ENCODE results near the gene TAF4.

The TAF4 gene

DNA sequence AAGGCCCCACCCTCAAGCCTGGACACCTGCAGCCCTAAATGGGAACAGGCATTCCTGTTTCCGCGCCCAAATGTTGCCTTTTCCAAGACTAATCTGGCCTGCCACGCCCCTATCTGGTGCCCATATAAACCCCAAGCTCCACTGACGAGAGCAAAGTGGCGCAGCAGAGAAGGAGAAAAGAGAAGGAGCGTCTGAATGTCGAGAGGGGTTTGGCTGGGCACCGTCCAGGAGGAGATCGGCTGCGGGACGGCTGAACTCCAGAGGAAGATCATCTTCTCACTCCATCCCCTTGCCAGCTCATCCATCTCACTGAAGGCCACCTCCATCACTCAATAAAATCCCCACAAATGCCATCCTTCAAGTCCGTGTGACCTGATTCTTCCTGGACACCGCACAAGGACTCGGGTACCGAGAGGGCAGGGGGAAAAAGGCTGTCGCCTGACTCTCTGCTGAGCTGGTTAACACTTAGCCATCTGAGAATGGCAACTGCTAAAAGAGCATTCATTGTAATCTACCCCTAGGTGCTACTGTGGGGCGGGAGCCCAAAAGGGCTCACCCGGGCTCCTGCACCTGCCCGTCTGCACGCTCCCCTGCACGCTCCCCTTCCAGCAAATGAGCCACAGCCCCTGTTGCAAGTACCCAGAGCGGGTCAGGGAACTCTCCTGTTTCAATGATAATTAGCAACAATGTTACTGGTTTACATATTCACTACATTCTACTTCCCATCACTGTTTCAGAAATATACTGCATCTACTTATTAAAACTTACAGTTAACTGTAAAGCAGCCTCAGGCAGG lies 23.5 kb downstream of the TAF4 start:
- no peak for DNase-seq (ENCODE audit: low spot score)

DNA sequence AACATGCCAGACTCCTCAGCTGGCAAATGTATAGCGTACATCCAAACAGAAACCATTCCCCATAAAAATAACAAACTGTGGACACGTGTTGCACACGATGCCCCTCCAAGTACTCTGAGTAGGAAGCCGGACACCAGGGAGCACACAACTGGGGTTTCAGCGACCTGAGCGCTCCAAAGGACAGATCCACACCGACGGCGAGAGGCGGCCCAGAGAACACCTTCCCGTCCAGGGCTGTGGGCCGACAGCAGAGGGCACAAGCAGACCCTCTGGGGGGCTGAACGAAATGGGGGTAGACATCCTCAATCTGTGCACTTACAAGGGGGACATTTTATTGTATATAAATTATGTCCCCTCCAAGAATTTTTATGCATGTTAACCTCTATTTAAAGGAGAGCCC lies 24.7 kb downstream of the TAF4 start:
- DNase-seq (ENCODE audit: low spot score), result no peak

DNA sequence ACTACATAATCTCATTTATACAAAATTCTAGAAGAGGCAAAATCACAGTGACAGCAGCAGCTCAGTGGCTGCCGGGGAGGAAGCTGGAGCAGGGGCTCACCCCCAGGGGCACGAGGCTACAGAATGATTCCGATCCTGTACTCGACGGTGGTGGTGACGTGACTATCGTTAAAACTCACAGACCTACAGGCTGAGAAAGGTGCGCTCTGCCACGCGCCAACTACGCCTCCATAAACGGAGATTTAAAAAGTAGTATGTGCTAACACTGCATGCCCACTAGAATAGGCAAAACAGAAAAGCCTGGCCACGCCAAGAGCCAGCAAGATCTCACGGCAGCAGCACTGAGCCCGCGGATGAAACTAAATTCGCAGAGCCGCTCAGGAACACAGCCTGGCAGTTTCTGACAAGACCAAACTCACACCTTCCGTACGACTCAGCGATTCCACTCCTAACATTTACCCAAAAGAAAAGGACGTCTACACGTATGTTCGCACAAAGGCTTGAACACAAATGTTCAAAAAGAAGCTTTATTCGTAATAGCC lies 25.2 kb downstream of the TAF4 start:
- DNase-seq (ENCODE audit: low spot score), result no peak

DNA sequence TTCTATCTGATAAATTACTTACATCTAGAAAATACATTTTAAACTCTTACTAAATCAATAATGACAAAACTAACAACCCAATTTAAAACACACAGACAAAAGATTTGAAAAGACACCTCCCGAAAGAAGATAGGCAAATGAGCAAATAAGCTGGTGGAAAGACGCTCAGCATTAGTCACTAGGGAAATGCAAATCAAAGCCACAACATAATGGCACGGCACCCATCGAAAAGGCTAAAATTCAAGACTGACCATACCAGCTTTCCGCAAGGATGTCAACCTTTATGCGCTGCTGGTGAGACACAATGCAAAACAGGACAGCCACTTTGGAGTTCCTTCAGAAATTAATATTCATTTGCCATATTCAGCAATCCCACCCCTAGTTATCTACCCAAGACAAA lies 25.9 kb downstream of the TAF4 start:
- no peak for DNase-seq (ENCODE audit: low spot score)

DNA sequence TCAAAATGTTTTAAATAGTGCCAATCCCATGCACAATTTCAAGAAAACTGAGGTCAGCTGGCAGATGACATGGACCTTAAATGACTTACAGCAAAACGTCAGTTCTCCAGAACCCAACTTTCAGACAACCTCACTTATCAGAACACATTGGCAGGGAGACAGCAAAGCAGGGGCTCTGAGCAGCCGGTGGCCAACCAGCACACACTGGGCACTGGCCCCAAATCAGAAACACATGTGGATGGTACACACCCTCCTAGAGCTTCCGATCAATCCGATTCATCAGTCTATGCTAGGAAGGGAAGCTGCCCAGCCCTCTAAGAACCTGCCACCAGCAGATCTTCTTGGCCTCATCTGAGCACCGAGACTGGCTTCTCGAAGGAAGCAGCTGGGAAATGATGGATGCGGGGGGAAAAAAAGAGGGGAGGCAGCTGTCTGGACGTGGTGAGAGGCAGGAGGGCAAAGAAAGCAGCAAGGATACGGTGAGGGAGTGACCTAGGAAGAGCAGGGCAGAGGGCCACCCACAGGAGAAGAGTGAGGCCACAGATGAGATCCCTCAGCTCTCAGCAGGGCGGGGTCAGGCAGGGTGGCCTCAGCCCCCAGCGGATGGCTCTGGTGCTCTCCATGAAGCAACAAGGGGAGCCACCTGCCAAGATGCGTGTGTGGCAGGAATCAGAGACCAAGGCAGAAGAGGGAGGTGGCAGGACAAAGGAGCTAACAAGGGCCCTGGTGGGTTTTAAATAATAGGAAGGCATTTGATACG lies 32.9 kb downstream of the TAF4 start:
- DNase-seq (ENCODE audit: low spot score), result peak; percentile 58

DNA sequence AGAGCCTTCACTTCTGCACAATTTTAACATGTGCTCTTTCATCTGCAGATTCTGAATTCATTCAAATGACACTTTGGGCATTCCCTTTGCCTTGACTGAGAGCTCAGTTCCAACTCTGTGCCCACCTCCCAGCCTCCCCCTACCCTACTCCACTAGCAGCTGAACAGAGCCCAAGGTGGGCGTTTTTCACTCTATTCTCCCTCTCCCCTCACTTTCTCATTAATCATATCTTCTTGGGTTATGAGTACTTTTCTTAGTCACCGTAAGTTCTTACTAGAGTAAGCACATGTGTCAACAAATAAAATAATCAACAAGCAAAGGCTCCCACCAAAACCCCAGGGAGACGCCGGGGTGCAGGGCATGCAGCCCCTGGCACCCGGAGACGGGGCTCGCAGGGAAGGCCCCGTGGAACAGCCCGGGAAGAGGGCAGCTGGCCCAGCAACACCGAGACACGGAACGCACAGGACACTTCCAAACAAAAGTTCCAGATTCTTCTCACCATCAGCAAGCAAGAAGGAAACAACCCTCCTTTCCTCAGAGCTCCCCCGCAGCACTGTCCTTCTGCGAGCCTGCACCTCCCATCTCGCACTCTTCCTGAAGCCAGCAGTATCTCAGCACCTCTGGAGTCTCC lies 34.1 kb downstream of the TAF4 start:
- DNase-seq (ENCODE audit: low spot score), result no peak

DNA sequence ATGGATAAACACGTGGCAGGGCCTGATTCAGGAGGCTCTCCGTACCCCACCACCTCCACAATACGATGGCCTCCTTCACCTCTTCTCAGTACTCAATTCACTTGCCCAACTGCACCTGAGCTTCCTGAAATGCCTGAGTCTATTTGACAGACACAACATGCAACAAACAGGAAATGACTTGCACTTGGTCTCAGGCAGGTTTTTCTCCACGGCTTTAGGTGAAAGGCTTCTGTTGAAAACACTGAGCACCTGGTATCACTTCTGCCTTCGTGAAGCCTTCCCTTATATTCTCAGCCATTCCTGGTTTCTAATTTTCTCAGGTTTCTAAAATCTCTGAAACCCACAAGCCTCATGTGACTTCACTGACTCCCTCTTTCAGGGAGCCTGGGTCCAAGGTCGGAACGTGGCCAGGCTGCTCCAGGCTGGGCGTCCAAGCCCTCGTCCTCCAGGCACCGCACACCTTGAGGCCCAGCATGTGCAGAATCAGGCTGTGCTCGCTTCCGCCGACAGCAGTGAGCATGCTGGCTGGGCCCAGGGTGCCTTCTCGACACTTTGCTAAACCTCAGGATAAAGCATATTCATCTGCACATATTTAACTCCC lies 34.7 kb downstream of the TAF4 start:
- no peak for DNase-seq (ENCODE audit: low spot score)

DNA sequence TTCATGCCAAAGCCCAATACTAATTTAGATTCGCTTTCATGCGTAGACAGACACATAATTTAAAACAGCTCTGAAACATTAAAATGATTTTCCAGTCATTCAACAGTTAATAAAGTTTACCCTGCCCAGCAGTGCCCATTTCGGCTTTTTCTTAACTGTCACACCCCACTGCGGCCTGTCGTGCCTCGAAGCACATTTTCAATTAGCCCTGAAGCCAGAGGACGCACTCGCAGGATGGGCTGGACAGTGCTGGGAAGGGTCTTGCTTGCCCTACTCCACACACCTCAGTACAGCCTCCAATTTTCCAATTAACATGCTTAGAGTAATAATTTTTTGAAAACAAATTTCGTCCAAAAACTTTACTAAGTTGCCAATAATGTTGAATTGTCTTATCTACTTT lies 35.3 kb downstream of the TAF4 start:
- DNase-seq (ENCODE audit: low spot score), result no peak

DNA sequence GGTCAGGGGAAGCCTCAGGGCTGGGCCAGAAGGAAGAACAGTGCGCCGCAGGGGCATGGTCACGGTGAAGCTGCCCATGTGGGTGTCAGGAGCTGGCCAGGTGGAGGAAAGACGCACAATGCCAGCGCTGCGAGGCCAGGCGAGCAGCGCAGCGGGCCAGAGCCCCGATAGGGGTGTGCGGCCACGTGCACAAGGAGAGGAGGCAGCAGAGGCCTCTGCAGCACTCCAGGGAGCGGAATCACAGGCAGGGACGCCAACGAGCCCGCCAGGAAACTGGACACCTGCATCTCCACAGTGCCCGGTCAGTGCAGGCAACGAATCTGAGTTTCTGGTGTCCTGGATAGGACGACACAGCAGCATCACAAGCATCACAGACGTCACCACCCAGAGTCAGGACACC lies 35.7 kb downstream of the TAF4 start:
- DNase-seq (ENCODE audit: low spot score), result no peak

DNA sequence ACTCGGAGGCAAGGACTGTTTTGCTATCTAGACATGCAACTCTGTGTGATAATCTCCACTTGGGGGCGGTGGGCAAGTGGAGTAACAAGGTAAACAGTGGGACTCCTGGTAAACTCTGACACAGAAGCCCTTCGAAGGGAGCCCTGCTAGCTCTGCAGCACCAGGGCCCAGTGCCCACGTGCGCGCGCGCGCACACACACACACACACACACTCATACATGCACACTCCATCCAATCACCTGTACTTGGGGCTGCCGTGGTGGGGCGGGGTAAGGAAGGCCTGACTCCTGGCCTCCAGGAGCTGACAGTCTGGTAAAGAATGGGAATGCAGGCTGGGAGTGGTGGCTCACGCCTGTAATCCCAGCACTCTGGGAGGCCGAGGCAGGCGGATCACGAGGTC lies 36.4 kb downstream of the TAF4 start:
- no peak for DNase-seq (ENCODE audit: low spot score)

DNA sequence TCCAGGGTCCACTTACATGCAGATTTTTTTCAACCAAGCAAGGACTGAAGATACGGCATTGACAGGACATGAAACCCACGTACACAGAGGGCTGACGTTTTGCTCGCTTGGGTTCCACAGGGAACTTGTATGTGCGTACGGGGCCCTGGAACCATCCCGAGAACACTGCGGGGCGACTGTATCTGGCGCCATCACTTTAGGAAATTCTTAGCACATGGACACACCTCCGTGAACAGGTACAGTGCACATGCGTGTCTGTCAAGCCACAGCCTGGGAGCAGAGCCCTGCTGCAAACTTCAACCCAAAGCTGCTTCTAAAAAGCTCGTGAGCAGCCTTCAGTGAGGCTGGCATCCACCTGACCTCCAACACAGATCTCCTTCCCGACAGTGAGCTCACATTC lies 37.3 kb downstream of the TAF4 start:
- DNase-seq (ENCODE audit: low spot score), result no peak

DNA sequence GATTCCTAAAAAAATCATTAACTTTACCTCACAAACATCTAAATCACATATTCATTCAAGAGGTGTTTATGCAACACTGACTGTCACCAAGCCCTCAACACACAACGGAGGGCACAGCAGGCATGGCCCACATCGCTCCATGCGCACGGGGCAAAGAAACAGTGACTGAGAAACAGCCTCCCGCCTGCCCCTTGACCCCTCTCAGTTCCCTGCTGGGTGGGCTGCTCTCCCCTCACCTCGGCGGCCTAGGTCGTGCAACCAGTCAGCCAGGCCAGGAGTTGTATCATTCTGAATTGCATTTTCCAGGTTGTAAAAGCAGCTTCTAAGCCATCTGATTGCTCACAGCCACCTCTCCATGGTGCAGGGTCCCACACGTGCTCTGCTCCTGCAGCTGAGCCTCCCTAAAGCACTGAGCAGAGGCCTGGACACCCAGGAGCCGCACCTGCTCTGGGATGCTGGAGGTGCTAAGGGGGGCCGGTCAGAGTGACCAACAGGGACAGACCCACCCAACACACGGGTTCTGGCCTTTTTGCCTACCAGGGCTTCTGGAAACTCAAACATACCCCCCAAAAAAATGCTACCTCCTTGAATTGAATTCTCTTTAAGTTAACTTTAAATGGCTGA lies 37.9 kb downstream of the TAF4 start:
- DNase-seq (ENCODE audit: low spot score), result no peak

DNA sequence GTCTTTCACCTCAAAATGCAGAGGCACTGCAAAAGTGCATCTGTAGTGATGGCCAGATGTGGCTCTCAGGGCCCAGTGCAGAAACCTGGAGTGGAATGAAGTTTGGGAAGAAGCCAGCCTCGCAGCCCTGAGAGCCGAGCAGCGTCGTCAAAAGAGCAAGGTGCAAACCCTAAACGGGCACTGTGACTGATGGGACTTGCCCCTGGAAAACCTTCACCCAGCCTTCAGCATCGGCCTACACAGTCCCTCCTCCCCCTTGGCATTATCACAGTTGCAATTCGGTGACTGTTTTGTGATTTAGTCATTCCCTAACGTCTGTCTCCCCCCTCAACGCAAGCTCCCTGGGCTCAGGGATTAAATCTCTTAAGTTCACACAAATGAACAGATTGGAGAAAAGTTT lies 38.6 kb downstream of the TAF4 start:
- DNase-seq (ENCODE audit: low spot score), result peak; percentile 54

DNA sequence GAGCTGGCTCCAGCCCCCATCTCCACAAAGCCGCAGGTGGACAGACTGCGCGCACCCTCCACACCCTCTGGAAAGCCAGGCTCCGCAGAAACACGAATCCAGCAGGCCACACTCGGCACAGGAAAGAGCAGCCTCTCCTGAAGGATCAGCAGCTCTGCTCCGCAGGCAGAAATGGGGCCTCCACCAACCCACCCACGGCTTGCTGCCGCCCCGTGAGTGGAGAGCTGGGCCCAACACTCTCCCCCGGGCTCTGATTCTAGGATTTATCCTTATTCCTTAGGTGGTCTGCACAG lies 39.2 kb downstream of the TAF4 start:
- no peak for DNase-seq (ENCODE audit: low spot score)

DNA sequence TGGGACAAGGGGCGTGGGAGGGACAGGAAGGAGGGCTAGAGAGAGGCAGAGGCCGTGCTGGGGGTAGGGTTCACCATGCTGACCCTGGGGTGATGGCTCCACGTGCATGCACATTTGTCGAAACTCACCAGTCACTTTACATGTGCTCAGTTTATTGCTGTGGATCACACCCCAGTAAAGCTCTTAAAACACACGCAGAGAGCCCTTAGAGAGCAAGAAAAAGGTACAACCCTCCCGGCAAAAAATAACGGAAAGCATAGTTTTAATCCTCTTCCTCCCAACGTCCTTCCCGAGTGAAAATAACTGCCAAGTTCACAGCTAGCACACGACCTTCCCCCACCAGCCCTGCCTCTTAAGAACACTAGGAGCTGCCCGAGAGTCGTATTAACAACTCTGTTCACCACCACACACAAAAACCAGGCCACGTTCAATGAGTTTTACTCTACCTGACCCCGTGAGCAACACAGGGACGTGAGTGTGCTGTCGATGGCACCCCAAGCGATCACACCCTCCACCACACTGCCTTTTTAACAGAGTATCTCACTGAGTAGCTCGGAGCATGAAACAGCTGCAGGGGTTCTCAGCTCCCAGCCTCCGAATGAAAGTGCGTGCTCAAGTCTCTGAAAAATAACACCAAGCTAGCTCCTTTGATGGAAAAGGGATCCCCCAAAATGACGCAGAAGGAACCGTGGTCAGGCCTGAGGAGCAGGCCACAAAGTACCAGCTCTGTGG lies 39.7 kb downstream of the TAF4 start:
- DNase-seq (ENCODE audit: low spot score), result peak; percentile 83

DNA sequence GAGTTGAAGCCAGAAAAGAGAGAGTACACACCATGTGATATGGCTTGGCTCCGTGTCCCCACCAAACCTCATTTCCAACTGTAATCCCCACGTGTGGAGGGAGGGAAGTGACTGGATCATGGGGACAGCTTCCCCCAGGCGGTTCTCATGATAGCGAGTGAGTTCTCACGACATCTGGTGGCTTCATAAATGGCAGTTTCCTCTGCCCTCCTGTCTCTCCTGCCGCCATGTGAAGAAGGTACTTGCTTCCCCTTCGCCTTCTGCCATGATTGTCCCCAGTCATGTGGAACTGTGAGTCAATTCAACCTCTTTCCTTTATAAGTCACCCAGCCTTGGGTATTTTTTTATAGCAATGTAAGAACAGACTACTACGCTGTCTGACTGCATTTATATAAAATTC lies 40.3 kb downstream of the TAF4 start:
- peak; percentile 26 for DNase-seq (ENCODE audit: low spot score)

DNA sequence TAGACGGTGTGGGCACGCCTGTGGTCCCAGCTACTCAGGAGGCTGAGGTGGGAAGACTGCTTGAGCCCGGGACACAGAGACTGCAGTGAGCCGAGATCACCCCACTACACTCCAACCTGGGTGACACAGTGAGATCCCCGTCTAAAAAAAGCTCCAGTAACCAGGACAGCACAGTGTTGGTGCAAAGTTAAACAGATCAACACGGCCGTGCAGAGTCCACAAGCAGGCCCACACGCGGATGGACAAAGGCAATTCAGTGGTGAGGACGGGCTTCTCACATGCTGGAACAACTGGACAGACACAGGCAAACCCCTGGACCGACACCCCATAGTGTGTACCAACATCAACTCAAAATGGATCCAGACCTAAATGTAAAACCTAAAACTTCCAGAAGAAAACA lies 41.7 kb downstream of the TAF4 start:
- no peak for DNase-seq (ENCODE audit: low spot score)

DNA sequence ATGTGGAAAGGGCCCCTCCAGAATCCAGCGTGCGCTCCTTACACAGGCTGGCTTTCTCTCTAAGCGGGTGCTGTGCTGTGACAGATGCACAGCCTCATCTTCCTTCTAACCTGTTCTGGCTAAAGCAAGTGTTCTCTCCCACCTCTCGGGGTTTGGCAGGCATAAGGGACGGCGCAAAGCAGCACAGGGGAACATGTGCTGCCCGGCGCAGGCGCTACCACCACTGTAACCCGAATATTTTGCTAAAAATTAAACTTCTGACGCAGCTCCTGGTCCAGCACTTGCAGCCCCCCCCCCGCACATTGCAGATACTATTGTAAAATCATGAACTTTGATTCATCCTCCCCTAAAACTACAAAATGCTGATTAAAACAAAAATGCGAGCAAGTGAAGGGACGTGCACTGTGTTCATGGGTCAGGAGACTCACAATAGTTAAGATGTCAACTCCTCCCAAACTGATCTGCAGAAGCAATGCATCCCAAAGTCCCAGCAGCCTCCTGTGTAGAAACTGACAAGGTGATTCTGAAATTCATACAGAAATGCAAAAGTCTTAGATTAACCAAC lies 43.0 kb downstream of the TAF4 start:
- no peak for DNase-seq (ENCODE audit: low spot score)

DNA sequence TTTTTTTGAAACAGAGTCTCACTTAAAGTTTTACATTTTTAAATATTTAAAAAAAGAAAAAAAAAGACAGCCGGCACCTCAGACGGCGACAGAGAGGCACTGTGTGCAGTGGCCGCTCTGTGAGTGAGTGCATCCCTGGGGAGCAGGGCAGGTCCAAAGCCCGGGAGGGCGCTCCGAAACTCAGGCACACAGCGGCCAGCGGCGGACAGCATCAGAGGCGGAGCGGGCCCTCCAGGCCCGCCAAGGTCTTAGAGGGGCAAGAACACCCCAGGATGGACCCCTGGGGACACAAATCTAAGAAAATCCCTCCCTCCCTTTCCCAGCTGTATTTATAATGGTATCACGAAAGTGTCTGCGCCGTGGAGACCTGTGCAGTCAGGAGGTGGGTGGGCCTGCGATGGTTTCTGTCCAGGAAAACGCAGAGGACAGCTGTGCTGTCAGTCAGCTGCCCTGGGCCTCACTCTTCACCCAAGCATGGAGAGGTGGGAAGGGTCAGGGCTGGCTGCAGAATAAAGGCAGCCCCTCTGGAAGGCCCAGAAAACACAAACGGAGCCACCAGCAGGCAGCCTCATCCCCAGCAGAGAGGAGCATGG lies 43.8 kb downstream of the TAF4 start:
- DNase-seq (ENCODE audit: low spot score), result no peak

DNA sequence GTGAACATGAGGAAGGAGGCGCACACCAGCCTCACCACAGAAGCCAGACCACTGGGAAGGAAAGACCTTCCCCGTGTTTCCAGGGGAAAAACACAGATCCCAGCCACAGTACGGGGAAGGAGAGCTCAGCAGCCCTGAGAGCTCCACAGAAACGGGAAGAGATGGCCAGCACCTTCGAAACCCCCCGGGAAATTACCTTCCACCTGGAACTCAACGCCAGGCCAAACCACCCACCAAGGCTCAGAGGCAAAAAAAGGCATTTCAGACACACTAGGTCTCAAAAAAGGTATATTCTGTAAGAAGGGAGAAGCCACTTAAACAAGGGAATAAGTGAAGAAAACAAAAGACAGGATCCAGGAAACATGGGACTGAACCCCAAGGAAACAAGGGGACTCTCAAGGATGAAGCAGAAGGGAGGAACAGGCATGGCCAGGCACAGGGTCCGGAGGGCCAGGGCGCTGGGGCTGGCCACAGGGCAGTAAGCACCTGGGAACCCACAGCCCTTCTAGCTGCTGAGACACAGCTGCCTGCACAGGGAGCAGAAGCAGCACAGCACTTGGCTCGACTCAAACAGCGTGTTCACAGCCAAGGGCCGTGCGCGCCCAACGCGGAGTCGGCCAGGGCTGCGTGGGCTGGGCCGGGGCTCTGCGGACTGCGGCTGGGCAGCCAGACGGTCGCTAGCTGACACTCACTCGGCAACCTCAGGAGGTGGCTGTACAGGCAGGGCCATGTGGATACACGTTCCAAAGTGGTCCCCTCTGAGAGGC lies 44.6 kb downstream of the TAF4 start:
- peak; percentile 31 for DNase-seq (ENCODE audit: low spot score)

Measured in AG08395 (cell line).